ENCODE data around the gene MAP3K1. TPM values are rescaled to one million over a fixed set of nuclear protein-coding genes. Genes with fewer than 3 reads are reported as not detected.

The MAP3K1 gene
- total RNA-seq, 1 experiment from 2014 or later = 8.5 TPM

DNA sequence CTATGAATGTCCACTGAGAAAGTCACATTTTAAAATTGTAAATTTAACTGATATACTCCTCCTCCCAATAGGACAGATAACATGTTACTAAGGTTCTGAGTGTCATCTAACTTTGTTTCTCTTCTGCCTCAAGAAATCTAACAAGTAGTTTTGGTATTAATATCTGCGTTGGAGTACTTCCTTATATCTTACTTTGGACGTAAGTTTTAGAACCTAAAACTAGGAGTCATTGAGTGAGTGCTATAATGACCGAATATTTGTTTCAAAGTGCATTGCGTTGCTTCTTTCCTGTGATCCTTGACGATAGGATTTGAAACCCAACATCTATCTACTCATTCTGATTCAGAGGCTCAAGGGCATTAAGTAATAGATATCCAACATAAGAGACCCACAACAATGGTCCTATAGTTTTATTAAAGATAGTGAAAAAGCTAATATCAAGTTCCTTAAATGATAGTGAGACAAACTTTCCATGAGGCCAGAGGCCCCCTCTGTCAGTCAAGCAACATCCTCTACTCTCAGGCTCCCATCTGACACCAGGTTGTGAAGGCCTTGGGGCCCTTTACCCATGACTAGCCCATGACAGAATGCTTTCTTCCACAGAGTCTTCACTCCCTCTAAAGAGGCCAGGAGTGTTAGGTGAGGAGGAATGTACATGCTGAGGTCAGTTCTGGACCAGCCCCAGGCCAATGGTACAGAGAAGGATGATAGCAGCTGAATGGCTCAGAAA lies 45.3 kb upstream of the MAP3K1 start:
- Histone ChIP-seq H3K36me3 (ENCODE audit: control insufficient read depth in 1 of 2, insufficient read depth in 2 of 2, low read length in 2 of 2) (no peaks in the 10 kb centered on the region), H3K27me3 (ENCODE audit: insufficient read depth, low read length) (no peaks in the 10 kb centered on the region), H4K20me1 (ENCODE audit: insufficient read depth) (no peaks in the 10 kb centered on the region), H3K27ac (ENCODE audit: low read depth, low read length) (no peak overlapping the region), H3K4me2 (ENCODE audit: low read length) (no peak overlapping the region), H3K9ac (ENCODE audit: low read length) (no peak overlapping the region), H3K9me2 (ENCODE audit: insufficient read depth) (no peaks in the 10 kb centered on the region), H3K79me2 (ENCODE audit: insufficient read depth, low read length) (no peaks in the 10 kb centered on the region), H3K4me3 (replicated peaks in 1 of 2; ENCODE audit: low read depth in 1 of 2, low read length in 2 of 2) (no peak overlapping the region), H3K9me3 (ENCODE audit: control insufficient read depth in 1 of 2, insufficient read depth in 1 of 2, low read depth in 1 of 2, low read length in 2 of 2) (no peaks in the 10 kb centered on the region), H2AFZ (ENCODE audit: low read depth, low read length, poor library complexity, severe bottlenecking) (no peak overlapping the region), H3K4me1 (ENCODE audit: control insufficient read depth in 1 of 2, insufficient read depth in 2 of 2, low read length in 2 of 2) (no peaks in the 10 kb centered on the region)
- ATAC-seq = no peak
- intact Hi-C loops (cut with micrococcal nuclease) = no loop called here
- ChIA-PET POLR2A (no interaction called here), CTCF (no interaction called here), RAD21 (ENCODE audit: low non-redundant PET in 1 of 2, low total read pairs in 2 of 2, uncharacterized antibody in 2 of 2, unreplicated experiment in 2 of 2) (no interaction called here)
- no peak for DNase-seq (ENCODE audit: low read depth, low spot score)
- no peak for TF ChIP-seq JUND (IDR thresholded peaks at IDR 0.05)
- TF ChIP-seq POLR2AphosphoS5 (IDR thresholded peaks at IDR 0.05; ENCODE audit: low read depth, low read length) = no peak
- TF ChIP-seq, protein P1, sequence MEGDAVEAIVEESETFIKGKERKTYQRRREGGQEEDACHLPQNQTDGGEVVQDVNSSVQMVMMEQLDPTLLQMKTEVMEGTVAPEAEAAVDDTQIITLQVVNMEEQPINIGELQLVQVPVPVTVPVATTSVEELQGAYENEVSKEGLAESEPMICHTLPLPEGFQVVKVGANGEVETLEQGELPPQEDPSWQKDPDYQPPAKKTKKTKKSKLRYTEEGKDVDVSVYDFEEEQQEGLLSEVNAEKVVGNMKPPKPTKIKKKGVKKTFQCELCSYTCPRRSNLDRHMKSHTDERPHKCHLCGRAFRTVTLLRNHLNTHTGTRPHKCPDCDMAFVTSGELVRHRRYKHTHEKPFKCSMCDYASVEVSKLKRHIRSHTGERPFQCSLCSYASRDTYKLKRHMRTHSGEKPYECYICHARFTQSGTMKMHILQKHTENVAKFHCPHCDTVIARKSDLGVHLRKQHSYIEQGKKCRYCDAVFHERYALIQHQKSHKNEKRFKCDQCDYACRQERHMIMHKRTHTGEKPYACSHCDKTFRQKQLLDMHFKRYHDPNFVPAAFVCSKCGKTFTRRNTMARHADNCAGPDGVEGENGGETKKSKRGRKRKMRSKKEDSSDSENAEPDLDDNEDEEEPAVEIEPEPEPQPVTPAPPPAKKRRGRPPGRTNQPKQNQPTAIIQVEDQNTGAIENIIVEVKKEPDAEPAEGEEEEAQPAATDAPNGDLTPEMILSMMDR (IDR thresholded peaks at IDR 0.05 in 2 of 3, conservative IDR thresholded peaks at IDR 0.05 in 1 of 3; ENCODE audit: borderline replicate concordance in 1 of 3, insufficient read depth in 1 of 3, low read depth in 2 of 3, low read length in 2 of 3) = no peak
- no peak for TF ChIP-seq FOSL1 (IDR thresholded peaks at IDR 0.05; ENCODE audit: low read depth)
- TF ChIP-seq EZH2 (IDR thresholded peaks at IDR 0.05) = no peak
- no peak for TF ChIP-seq SIN3A (IDR thresholded peaks at IDR 0.05; ENCODE audit: low read depth)
- TF ChIP-seq, protein P2, sequence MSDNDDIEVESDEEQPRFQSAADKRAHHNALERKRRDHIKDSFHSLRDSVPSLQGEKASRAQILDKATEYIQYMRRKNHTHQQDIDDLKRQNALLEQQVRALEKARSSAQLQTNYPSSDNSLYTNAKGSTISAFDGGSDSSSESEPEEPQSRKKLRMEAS (IDR thresholded peaks at IDR 0.05) = no peak
- TF ChIP-seq YY1 (IDR thresholded peaks at IDR 0.05; ENCODE audit: extremely low read depth, insufficient replicate concordance, low read depth, low read length) = no peak
- TF ChIP-seq EGR1 (IDR thresholded peaks at IDR 0.05; ENCODE audit: low read depth) = no peak
- TF ChIP-seq, protein P3, sequence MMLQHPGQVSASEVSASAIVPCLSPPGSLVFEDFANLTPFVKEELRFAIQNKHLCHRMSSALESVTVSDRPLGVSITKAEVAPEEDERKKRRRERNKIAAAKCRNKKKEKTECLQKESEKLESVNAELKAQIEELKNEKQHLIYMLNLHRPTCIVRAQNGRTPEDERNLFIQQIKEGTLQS (IDR thresholded peaks at IDR 0.05) = no peak
- no peak for TF ChIP-seq TCF7L2 (IDR thresholded peaks at IDR 0.05; ENCODE audit: borderline replicate concordance, extremely low read depth, insufficient read depth, insufficient read length)
- TF ChIP-seq ZFX (IDR thresholded peaks at IDR 0.05) = no peak
- no TSS peak for BruUV-seq (replicated peaks)
